GM20431 (cell line): Measurements from ENCODE around the gene RCBTB2.

Source experiments
- in situ Hi-C: fragments of 300-500 bp; cut with MseI, MboI; formaldehyde crosslinking; loops from one replicate; pipeline ENCODE4 v1.15.0; 2020; ENCODE audit warnings: low sequenced_read_pairs; ENCODE audit not compliant: unreplicated experiment

RCBTB2 gene

GRCh38 chr13:48532506-48533499 is at the start of gene RCBTB2:
TSS of gene RCBTB2 (minus strand) at chr13:48533080. CDS start at chr13:48521939, 11,141 bp downstream.
- in situ Hi-C loops, result no loop called here

GRCh38 chr13:48582084-48582483 is 49.2 kb upstream of the RCBTB2 start:
- in situ Hi-C loops, result loop anchor here (25.0 kb wide), 2 partner anchors 270 to 445 kb away; partner anchors contain the start of gene RB1

GRCh38 chr13:48580896-48581295 is 48.0 kb upstream of the RCBTB2 start:
- in situ Hi-C loops, result loop anchor here (25.0 kb wide), 2 partner anchors 269 to 444 kb away; partner anchors contain the start of gene RB1

- in situ Hi-C loops, result loop anchor here (25.0 kb wide), 2 partner anchors 268 to 443 kb away; partner anchors contain the start of gene RB1
Measured at GRCh38 chr13:48580185-48580803, 47.4 kb upstream of the RCBTB2 start.

GRCh38 chr13:48579919-48580180 is 47.0 kb upstream of the RCBTB2 start:
- in situ Hi-C loops, result loop anchor here (25.0 kb wide), 2 partner anchors 268 to 443 kb away; partner anchors contain the start of gene RB1

GRCh38 chr13:48579165-48579918 is 46.5 kb upstream of the RCBTB2 start:
- in situ Hi-C loops, result loop anchor here (25.0 kb wide), 2 partner anchors 267 to 442 kb away; partner anchors contain the start of gene RB1

- in situ Hi-C loops, result loop anchor here (25.0 kb wide), 2 partner anchors 266 to 441 kb away; partner anchors contain the start of gene RB1
Measured at GRCh38 chr13:48578516-48579164, 45.8 kb upstream of the RCBTB2 start.

- in situ Hi-C loops, result loop anchor here (25.0 kb wide), 2 partner anchors 264 to 439 kb away; partner anchors contain the start of gene RB1
Measured at GRCh38 chr13:48576448-48577010, 43.6 kb upstream of the RCBTB2 start.

GRCh38 chr13:48575031-48575430 is 42.2 kb upstream of the RCBTB2 start:
- in situ Hi-C loops, result loop anchor here (25.0 kb wide), 2 partner anchors 263 to 438 kb away; partner anchors contain the start of gene RB1

GRCh38 chr13:48574041-48574796 is 41.3 kb upstream of the RCBTB2 start:
- in situ Hi-C loops, result no loop called here

GRCh38 chr13:48573213-48574007 is 40.5 kb upstream of the RCBTB2 start:
- in situ Hi-C loops, result no loop called here

- in situ Hi-C loops, result no loop called here
Measured at GRCh38 chr13:48571126-48571913, 38.4 kb upstream of the RCBTB2 start.

- in situ Hi-C loops, result no loop called here
Measured at GRCh38 chr13:48570216-48570828, 37.4 kb upstream of the RCBTB2 start.

- in situ Hi-C loops, result no loop called here
Measured at GRCh38 chr13:48569104-48569666, 36.3 kb upstream of the RCBTB2 start.

- in situ Hi-C loops, result no loop called here
Measured at GRCh38 chr13:48568370-48569103, 35.7 kb upstream of the RCBTB2 start.
